Measurements from ENCODE around the gene ENPP6.
A peak's percentile ranks its signal among the peaks of the same experiment; 100 is the strongest.

Gene ENPP6

DNA sequence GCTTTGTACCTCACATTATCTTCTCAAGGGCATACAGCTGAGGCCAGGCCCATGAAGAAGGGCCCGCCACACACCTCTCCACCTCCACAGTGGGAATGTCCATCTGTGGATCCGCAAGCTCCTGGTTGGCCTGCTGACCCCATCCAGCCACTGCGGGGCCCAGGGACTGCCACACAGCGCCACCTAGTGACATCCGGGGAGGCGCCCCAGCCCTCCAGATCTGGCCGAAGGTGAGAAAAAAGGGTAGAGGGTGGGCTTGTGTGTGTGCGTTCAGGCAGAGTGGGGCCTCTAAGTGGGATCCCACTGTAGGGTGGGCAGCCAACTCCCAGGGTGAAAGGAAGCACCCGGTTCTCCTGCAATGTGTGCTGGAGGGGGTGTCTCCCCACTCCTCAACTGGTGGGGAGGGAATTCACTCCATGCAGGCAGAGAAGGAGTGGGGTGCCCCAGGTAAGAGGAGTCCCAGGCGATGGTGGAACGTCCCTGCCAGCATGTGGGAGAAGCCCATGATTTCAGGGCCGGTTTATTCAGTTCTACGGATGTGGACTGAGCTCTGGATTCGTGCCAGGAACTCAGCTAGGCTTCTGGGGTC is 117.3 kb downstream of the ENPP6 start:
- peak; percentile 96 for ATAC-seq
- TF ChIP-seq RARB (CRISPR knock-in tag; IDR thresholded peaks at IDR 0.05) (no peak), ARNTL (CRISPR knock-in tag; IDR thresholded peaks at IDR 0.05; ENCODE audit: borderline replicate concordance, low read depth) (no peak), ZNF8 (CRISPR knock-in tag; IDR thresholded peaks at IDR 0.05) (no peak), BACH2 (CRISPR knock-in tag; IDR thresholded peaks at IDR 0.05; ENCODE audit: borderline replicate concordance) (no peak), SNAI2 (CRISPR knock-in tag; IDR thresholded peaks at IDR 0.05) (no peak)
- TF ChIP-seq, protein P1, sequence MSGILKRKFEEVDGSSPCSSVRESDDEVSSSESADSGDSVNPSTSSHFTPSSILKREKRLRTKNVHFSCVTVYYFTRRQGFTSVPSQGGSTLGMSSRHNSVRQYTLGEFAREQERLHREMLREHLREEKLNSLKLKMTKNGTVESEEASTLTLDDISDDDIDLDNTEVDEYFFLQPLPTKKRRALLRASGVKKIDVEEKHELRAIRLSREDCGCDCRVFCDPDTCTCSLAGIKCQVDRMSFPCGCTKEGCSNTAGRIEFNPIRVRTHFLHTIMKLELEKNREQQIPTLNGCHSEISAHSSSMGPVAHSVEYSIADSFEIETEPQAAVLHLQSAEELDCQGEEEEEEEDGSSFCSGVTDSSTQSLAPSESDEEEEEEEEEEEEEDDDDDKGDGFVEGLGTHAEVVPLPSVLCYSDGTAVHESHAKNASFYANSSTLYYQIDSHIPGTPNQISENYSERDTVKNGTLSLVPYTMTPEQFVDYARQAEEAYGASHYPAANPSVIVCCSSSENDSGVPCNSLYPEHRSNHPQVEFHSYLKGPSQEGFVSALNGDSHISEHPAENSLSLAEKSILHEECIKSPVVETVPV (CRISPR knock-in tag; IDR thresholded peaks at IDR 0.05), result no peak

DNA sequence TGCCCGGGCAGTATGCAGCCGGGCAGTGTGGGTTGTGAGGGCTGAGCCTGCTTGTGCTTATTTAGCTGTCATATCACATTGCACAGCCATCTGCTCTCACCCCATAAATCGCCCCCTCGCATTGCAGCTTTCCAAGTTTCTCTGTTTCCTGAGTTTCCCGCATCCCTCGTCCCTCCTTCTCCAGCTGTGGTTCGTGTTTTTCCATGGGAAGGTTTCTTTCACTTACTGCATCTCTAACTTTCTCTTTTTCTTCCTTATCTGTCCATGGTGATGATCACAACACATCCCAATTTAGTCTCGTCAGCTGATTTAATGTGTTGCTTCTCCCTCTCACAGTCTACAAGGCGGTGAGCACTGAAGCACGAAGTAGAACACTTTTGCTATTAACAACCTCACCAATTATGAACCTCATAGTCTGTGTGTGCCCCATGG is 118.1 kb downstream of the ENPP6 start:
- TF ChIP-seq SNAI2 (CRISPR knock-in tag; IDR thresholded peaks at IDR 0.05), result no peak
- no peak for ATAC-seq

DNA sequence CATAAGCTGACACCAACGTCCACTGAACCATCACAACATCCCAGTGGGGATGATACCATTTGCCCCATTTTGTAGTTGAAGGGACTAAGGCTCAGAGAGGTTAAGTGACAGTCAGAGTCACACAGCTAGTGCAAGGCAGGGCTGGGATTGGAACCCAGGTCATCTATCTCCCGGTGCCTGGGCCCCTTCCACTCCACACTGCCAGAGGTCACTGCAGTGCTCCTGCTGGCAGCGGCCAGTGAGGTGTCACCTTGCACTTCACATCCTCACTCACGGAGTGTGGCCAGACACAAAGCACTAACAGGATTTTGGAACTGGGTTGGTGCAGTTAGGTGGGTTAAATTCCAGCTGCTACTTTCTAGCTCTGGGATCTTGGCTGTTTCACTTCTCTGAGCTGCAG is 118.7 kb downstream of the ENPP6 start:
- ATAC-seq, result no peak

DNA sequence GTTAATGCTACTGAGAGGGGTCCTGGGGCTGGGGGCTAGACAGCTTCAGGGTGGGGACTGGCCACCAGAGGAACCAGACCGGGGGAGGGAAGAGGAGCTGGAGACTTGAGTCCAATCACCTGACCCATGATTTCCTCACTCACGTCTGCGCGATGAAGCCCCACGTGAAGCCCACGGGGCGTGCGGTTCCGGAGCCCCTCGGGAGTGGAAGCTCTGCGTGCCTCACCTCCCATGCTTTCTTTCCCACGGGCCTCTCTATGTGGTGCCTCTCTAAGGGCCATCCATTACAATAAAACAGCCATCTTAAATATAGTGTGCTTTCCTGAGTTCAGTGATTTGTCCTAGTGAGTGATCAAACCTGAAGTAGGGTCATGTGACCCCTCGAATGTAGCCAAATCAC is 119.9 kb downstream of the ENPP6 start:
- ATAC-seq, result no peak
- TF ChIP-seq ZNF565 (CRISPR knock-in tag; conservative IDR thresholded peaks at IDR 0.05; ENCODE audit: low read depth) (no peak), TOX (CRISPR knock-in tag; IDR thresholded peaks at IDR 0.05; ENCODE audit: borderline replicate concordance) (no peak), PPARA (CRISPR knock-in tag; IDR thresholded peaks at IDR 0.05; ENCODE audit: borderline replicate concordance) (no peak), ZC3H10 (CRISPR knock-in tag; IDR thresholded peaks at IDR 0.05) (no peak), GLIS3 (CRISPR knock-in tag; IDR thresholded peaks at IDR 0.05) (no peak), CSDC2 (CRISPR knock-in tag; IDR thresholded peaks at IDR 0.05) (no peak), ISL1 (CRISPR knock-in tag; IDR thresholded peaks at IDR 0.05) (no peak), TCF4 (CRISPR knock-in tag; IDR thresholded peaks at IDR 0.05; ENCODE audit: borderline replicate concordance) (no peak), ESRRG (CRISPR knock-in tag; IDR thresholded peaks at IDR 0.05) (no peak), OSR1 (CRISPR knock-in tag; IDR thresholded peaks at IDR 0.05) (no peak), ZFP30 (CRISPR knock-in tag; IDR thresholded peaks at IDR 0.05) (no peak)
- TF ChIP-seq, protein P2, sequence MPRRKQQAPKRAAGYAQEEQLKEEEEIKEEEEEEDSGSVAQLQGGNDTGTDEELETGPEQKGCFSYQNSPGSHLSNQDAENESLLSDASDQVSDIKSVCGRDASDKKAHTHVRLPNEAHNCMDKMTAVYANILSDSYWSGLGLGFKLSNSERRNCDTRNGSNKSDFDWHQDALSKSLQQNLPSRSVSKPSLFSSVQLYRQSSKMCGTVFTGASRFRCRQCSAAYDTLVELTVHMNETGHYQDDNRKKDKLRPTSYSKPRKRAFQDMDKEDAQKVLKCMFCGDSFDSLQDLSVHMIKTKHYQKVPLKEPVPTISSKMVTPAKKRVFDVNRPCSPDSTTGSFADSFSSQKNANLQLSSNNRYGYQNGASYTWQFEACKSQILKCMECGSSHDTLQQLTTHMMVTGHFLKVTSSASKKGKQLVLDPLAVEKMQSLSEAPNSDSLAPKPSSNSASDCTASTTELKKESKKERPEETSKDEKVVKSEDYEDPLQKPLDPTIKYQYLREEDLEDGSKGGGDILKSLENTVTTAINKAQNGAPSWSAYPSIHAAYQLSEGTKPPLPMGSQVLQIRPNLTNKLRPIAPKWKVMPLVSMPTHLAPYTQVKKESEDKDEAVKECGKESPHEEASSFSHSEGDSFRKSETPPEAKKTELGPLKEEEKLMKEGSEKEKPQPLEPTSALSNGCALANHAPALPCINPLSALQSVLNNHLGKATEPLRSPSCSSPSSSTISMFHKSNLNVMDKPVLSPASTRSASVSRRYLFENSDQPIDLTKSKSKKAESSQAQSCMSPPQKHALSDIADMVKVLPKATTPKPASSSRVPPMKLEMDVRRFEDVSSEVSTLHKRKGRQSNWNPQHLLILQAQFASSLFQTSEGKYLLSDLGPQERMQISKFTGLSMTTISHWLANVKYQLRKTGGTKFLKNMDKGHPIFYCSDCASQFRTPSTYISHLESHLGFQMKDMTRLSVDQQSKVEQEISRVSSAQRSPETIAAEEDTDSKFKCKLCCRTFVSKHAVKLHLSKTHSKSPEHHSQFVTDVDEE (CRISPR knock-in tag; IDR thresholded peaks at IDR 0.05), result no peak
- TF ChIP-seq, protein P3, sequence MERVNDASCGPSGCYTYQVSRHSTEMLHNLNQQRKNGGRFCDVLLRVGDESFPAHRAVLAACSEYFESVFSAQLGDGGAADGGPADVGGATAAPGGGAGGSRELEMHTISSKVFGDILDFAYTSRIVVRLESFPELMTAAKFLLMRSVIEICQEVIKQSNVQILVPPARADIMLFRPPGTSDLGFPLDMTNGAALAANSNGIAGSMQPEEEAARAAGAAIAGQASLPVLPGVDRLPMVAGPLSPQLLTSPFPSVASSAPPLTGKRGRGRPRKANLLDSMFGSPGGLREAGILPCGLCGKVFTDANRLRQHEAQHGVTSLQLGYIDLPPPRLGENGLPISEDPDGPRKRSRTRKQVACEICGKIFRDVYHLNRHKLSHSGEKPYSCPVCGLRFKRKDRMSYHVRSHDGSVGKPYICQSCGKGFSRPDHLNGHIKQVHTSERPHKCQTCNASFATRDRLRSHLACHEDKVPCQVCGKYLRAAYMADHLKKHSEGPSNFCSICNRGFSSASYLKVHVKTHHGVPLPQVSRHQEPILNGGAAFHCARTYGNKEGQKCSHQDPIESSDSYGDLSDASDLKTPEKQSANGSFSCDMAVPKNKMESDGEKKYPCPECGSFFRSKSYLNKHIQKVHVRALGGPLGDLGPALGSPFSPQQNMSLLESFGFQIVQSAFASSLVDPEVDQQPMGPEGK (CRISPR knock-in tag; IDR thresholded peaks at IDR 0.05; ENCODE audit: borderline replicate concordance), result no peak
- TF ChIP-seq, protein P4, sequence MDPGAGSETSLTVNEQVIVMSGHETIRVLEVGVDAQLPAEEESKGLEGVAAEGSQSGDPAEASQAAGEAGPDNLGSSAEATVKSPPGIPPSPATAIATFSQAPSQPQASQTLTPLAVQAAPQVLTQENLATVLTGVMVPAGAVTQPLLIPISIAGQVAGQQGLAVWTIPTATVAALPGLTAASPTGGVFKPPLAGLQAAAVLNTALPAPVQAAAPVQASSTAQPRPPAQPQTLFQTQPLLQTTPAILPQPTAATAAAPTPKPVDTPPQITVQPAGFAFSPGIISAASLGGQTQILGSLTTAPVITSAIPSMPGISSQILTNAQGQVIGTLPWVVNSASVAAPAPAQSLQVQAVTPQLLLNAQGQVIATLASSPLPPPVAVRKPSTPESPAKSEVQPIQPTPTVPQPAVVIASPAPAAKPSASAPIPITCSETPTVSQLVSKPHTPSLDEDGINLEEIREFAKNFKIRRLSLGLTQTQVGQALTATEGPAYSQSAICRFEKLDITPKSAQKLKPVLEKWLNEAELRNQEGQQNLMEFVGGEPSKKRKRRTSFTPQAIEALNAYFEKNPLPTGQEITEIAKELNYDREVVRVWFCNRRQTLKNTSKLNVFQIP (CRISPR knock-in tag; IDR thresholded peaks at IDR 0.05; ENCODE audit: borderline replicate concordance, low read depth), result no peak

More for the DNA sequence above, 118.7 kb downstream of the ENPP6 start:
- TF ChIP-seq BACH2 (CRISPR knock-in tag; IDR thresholded peaks at IDR 0.05; ENCODE audit: borderline replicate concordance) (no peak), PPARA (CRISPR knock-in tag; IDR thresholded peaks at IDR 0.05; ENCODE audit: borderline replicate concordance) (no peak), RARB (CRISPR knock-in tag; IDR thresholded peaks at IDR 0.05) (no peak), SNAI2 (CRISPR knock-in tag; IDR thresholded peaks at IDR 0.05) (no peak), ZFP30 (CRISPR knock-in tag; IDR thresholded peaks at IDR 0.05) (no peak), ESRRG (CRISPR knock-in tag; IDR thresholded peaks at IDR 0.05) (no peak), ZNF70 (CRISPR knock-in tag; IDR thresholded peaks at IDR 0.05) (no peak), ISL1 (CRISPR knock-in tag; IDR thresholded peaks at IDR 0.05) (no peak), ZC3H10 (CRISPR knock-in tag; IDR thresholded peaks at IDR 0.05) (no peak), GLIS3 (CRISPR knock-in tag; IDR thresholded peaks at IDR 0.05) (no peak), ARNTL (CRISPR knock-in tag; IDR thresholded peaks at IDR 0.05; ENCODE audit: borderline replicate concordance, low read depth) (no peak), ZNF565 (CRISPR knock-in tag; conservative IDR thresholded peaks at IDR 0.05; ENCODE audit: low read depth) (no peak), ZNF8 (CRISPR knock-in tag; IDR thresholded peaks at IDR 0.05) (no peak), ZFP3 (CRISPR knock-in tag; IDR thresholded peaks at IDR 0.05) (no peak)
